ENCODE measurements around the gene TNFRSF21. TPM values are rescaled to one million over a fixed set of nuclear protein-coding genes. Genes with fewer than 3 reads are reported as not detected.

The TNFRSF21 gene
- total and polyA plus RNA-seq, 9 of the 15 experiments (the other 6 are each of a cell fraction or from before 2014, with no cell fraction given): 0.63 to 5.7 (median 2.2) TPM

DNA sequence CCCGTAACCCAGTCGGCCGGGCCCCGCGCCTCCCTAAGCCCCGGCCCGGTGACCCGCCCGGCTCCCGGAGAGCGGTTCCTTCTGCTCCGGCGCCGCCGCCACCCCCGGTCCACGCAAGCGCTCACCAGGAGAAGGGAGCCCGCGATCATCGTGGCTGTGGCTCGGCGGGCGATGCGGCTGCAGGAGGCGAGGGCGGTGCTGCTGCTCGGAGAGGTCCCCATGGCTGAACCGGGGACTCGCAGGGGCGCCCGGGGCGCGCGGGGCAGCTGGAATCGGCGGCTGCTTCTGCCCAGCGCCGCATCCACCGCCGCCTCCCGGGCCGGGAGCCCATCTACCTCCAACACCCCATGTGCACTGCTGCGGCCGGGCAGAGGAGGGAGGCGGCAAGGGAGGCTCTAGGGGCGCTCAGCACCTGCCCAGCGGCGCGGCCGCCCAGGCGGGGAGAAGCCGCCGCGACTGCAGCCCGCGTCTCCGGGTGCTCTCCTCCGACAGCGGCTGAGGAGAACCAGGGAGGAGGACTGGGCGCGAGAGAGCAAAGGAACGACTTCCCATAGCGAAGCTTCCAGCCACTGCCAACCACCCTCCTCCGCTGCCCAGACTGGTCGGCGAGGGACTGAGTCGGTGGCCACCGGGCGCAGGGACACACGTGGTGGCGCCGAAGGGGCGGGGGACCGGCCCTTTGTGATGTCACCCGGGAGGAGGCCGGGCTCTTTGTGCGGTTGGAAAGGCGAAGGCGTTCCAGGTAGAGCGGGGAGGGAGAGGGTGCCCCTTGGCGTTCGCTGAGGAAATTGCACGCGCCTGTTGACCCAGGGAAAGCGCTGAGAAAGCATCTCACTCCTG, at the start of gene TNFRSF21 (continued):
- TF ChIP-seq RAD51 (IDR thresholded peaks at IDR 0.05; ENCODE audit: borderline replicate concordance, low read depth) (peak; percentile 73; the same call in 1 of the 2 replicates), CREM (IDR thresholded peaks at IDR 0.05; ENCODE audit: low read depth) (peak; percentile 89), L3MBTL2 (IDR thresholded peaks at IDR 0.05) (peak; percentile 98), ZBTB17 (CRISPR knock-in tag; IDR thresholded peaks at IDR 0.05) (peak; percentile 56; the same call in 1 of the 2 replicates), SMARCA4 (IDR thresholded peaks at IDR 0.05) (no peak), CREB1 (IDR thresholded peaks at IDR 0.05) (peak; percentile 74; the same call in 1 of the 2 replicates), CREB1 (CRISPR knock-in tag; IDR thresholded peaks at IDR 0.05) (peak; percentile 74), POU5F1 (IDR thresholded peaks at IDR 0.05; ENCODE audit: borderline replicate concordance, low read depth, low read length, partially characterized antibody) (peak; percentile 21), ZNF766 (CRISPR knock-in tag; conservative IDR thresholded peaks at IDR 0.05) (0 out of 2 replicates have a peak, but pooled peaks have one; percentile 40), ZNF263 (CRISPR knock-in tag; IDR thresholded peaks at IDR 0.05; ENCODE audit: borderline replicate concordance) (peak; percentile 70), ZSCAN32 (CRISPR knock-in tag; IDR thresholded peaks at IDR 0.05) (no peak), NR4A1 (CRISPR knock-in tag; IDR thresholded peaks at IDR 0.05) (peak; percentile 33; the same call in 1 of the 2 replicates), NR4A1 (tag; IDR thresholded peaks at IDR 0.05) (0 out of 2 replicates have a peak, but pooled peaks have one; percentile 62), HNRNPLL (IDR thresholded peaks at IDR 0.05; ENCODE audit: low read depth, low read length, poor library complexity, severe bottlenecking) (peak; percentile 36), HNRNPUL1 (IDR thresholded peaks at IDR 0.05; ENCODE audit: low read length) (no peak), ARID2 (IDR thresholded peaks at IDR 0.05) (peak; percentile 98), CBFA2T2 (conservative IDR thresholded peaks at IDR 0.05) (peak; percentile 33), PHF8 (IDR thresholded peaks at IDR 0.05; ENCODE audit: borderline replicate concordance, low read length) (peak; percentile 38; the same call in 1 of the 2 replicates), ETS1 (conservative IDR thresholded peaks at IDR 0.05; ENCODE audit: control insufficient read depth, low read depth, low read length) (peak; percentile 58; the same call in 1 of the 2 replicates)
- TF ChIP-seq, protein P1, sequence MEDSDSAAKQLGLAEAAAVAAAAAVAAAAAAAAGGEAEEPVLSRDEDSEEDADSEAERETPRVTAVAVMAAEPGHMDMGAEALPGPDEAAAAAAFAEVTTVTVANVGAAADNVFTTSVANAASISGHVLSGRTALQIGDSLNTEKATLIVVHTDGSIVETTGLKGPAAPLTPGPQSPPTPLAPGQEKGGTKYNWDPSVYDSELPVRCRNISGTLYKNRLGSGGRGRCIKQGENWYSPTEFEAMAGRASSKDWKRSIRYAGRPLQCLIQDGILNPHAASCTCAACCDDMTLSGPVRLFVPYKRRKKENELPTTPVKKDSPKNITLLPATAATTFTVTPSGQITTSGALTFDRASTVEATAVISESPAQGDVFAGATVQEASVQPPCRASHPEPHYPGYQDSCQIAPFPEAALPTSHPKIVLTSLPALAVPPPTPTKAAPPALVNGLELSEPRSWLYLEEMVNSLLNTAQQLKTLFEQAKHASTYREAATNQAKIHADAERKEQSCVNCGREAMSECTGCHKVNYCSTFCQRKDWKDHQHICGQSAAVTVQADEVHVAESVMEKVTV (CRISPR knock-in tag; IDR thresholded peaks at IDR 0.05): peak; percentile 97
- TF ChIP-seq, protein P2, sequence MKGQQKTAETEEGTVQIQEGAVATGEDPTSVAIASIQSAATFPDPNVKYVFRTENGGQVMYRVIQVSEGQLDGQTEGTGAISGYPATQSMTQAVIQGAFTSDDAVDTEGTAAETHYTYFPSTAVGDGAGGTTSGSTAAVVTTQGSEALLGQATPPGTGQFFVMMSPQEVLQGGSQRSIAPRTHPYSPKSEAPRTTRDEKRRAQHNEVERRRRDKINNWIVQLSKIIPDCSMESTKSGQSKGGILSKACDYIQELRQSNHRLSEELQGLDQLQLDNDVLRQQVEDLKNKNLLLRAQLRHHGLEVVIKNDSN (CRISPR knock-in tag; IDR thresholded peaks at IDR 0.05): peak; percentile 88
- TF ChIP-seq, protein P3, sequence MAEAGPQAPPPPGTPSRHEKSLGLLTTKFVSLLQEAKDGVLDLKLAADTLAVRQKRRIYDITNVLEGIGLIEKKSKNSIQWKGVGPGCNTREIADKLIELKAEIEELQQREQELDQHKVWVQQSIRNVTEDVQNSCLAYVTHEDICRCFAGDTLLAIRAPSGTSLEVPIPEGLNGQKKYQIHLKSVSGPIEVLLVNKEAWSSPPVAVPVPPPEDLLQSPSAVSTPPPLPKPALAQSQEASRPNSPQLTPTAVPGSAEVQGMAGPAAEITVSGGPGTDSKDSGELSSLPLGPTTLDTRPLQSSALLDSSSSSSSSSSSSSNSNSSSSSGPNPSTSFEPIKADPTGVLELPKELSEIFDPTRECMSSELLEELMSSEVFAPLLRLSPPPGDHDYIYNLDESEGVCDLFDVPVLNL (CRISPR knock-in tag; IDR thresholded peaks at IDR 0.05; ENCODE audit: low read depth): no peak
- TF ChIP-seq, protein P4, sequence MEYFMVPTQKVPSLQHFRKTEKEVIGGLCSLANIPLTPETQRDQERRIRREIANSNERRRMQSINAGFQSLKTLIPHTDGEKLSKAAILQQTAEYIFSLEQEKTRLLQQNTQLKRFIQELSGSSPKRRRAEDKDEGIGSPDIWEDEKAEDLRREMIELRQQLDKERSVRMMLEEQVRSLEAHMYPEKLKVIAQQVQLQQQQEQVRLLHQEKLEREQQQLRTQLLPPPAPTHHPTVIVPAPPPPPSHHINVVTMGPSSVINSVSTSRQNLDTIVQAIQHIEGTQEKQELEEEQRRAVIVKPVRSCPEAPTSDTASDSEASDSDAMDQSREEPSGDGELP (CRISPR knock-in tag; IDR thresholded peaks at IDR 0.05; ENCODE audit: borderline replicate concordance): peak; percentile 92
